ENCODE measurements around the gene CCNB2.
A peak's percentile ranks its signal among the peaks of the same experiment; 100 is the strongest.
"Not testable (repeated sequence)": the region's sequence is repeated elsewhere in the genome, so short reads cannot be mapped to it uniquely, and the experiment has no call there.

Gene CCNB2

GRCh38 chr15:59104912-59105732 lies at the start of gene CCNB2:
CCNB2 (plus strand) TSS chr15:59105146; CDS start chr15:59105269, 123 bp downstream.
- FAIRE-seq, result peak; percentile 87
- peak; percentile 86 for DNase-seq (ENCODE audit: low spot score)

GRCh38 chr15:59059076-59059597 lies 45.8 kb upstream of the CCNB2 start:
- DNase-seq (ENCODE audit: low spot score) (no peak), FAIRE-seq (no peak)

DNA sequence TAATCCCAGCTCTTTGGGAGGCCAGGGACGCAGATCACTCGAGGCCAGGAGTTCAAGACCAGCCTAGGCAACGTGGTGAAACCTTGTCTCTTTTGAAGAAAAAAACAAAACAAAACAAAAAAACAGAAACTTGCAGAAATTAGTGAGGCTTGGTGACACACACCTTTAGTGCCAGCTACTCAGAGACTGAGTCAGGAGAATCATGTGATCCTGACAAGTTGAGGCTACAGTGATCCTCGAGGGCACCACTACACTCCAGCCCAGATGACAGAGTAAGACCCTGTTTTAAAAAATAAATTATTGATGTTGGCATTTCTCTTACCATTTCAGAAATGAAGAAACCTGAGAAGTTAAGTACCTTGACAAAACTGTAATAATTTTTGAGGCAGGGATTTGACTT lies 44.6 kb upstream of the CCNB2 start:
- DNase-seq (ENCODE audit: low spot score), result no peak
- no peak for FAIRE-seq

DNA sequence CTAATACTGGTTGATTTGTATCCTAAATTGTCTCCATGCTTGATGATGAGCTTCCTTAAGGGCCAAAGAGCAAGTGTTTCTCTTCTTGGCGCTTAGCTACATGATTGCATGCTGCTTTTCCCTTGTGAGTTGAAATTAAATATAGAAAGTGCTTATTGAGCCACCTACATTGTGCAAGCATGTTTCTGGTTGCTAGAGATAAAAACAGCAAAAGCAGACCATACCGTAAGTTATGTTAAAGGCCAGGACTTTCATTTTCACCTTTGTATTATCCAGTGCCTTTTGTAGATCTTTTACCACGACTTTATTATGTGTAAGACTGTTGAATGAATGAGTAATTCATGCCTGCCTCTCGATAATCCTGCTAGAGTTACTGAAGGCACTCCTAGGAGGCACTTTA lies 41.9 kb upstream of the CCNB2 start:
- no peak for FAIRE-seq
- no peak for DNase-seq (ENCODE audit: low spot score)

GRCh38 chr15:59069430-59069829 lies 35.5 kb upstream of the CCNB2 start:
- FAIRE-seq (no peak), DNase-seq (ENCODE audit: low spot score) (no peak)

GRCh38 chr15:59074607-59075006 lies 30.3 kb upstream of the CCNB2 start:
- DNase-seq (ENCODE audit: low spot score) (no peak), FAIRE-seq (no peak)

DNA sequence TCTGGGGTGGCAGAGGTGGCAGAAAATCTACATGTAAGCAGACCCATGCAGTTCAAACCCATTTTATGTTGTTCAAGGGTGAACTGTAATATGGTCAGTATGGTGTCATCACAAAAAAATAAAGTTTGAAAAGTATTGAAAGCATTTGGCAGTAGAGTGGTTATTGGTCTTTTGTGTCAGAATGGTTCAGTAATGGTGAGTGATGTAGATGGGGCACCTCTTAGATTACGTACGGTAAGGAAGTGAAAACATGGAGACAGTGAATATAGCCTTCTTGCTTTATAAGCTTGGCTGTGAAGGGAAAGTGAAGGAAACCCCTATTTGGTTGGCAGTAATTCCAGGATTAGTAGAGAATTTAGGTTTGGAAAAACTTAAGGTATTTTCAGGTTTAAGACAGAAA lies 17.2 kb upstream of the CCNB2 start:
- FAIRE-seq, result no peak

GRCh38 chr15:59094077-59094476 lies 10.9 kb upstream of the CCNB2 start:
- no peak for DNase-seq (ENCODE audit: low spot score)
- no peak for FAIRE-seq

More for the DNA sequence above, 17.2 kb upstream of the CCNB2 start:
- DNase-seq (ENCODE audit: low spot score), result no peak

DNA sequence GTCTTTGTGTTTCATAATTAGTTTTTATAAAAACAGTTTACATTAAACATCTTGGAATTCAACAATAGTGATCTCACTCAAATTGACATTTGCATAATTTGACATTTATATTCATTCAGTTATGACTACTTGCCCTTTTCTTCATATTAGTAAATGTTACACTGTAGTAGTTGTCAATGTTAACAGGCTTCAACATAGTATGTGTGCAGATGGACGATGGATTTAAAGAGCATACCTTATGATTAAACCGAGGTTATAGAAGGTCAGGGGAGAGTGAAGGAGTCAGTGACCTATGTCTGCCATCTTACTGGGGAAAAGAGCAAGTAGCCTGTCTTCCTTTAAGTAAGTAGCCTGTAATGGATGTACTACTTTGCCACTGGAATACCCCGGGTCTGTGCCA lies 8.5 kb upstream of the CCNB2 start:
- DNase-seq (ENCODE audit: low spot score) (no peak), FAIRE-seq (no peak)

DNA sequence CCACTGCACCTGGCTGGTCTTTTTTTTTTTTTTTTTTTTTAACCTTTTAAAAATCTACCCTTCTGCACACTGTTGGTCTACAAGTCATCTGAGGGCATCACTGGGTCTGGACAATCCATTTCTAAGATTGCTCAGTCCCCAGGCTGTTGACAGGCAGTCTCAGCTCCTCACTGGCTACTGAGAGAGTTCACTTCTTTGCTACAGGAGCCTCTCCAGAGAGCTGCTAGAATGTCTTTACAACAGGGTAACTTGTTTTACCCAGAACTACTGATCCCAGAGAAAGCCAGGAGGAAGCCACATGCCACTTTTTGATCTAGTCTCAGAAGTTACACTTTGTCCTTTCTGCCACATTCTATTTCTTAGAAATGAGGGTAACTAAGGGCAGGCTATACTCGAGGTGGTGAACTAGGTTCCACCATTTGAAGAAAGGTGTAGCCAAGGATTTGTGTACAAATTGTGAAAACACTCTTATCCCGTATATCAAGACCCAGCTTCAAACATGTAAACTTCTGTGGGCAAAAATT lies 5.7 kb upstream of the CCNB2 start:
- FAIRE-seq, result no peak
- DNase-seq (ENCODE audit: low spot score), result no peak

- no peak for FAIRE-seq
- DNase-seq (ENCODE audit: low spot score), result no peak
Measured at GRCh38 chr15:59104602-59104911, 389 bp upstream of the CCNB2 start.

- no peak for DNase-seq (ENCODE audit: low spot score)
- FAIRE-seq, result no peak
Measured at GRCh38 chr15:59105854-59106253, 908 bp downstream of the CCNB2 start.

DNA sequence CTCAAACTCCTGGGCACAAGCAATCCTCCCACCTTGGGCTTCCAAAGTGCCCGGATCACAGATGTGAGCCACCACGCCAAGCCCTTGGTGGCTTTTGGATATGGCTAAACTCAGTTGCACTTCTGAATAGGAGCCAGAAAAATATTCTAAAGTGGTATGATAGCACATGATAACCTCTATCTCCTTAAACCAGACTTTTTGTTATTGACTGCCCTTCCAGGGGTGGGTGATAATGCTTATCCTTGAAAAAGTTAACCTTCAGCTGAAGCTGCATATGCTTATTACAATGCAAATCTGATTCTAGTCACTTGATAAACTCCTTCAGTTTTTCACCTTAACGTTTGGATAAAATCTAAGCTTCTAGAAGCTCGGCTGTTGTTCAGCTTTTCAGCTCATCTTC lies 6.3 kb downstream of the CCNB2 start:
- DNase-seq (ENCODE audit: low spot score) (no peak), FAIRE-seq (no peak)

- no peak for FAIRE-seq
- no peak for DNase-seq (ENCODE audit: low spot score)
Measured at GRCh38 chr15:59115047-59115446, 10.1 kb downstream of the CCNB2 start.

- FAIRE-seq, result no peak
- no peak for DNase-seq (ENCODE audit: low spot score)
Measured at GRCh38 chr15:59116141-59116540, 11.2 kb downstream of the CCNB2 start.

DNA sequence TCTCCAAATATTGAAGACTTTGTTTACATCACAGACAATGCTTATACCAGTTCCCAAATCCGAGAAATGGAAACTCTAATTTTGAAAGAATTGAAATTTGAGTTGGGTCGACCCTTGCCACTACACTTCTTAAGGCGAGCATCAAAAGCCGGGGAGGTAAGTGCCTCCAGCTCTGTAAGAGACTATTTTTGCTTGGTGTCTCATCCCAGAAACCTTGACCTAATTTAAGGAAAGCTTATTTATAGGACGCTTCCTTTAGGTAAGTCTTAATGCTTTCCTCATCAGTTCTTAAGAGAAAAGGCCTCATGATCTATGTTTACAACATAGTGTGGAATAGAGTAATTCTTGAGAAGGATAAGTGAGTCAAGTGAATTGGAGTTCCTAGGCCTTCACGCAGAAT lies 11.8 kb downstream of the CCNB2 start:
- FAIRE-seq (no peak), DNase-seq (ENCODE audit: low spot score) (no peak)

- FAIRE-seq (no peak), DNase-seq (ENCODE audit: low spot score) (no peak)
Measured at GRCh38 chr15:59119625-59120024, 14.7 kb downstream of the CCNB2 start.

GRCh38 chr15:59120937-59121336 lies 16.0 kb downstream of the CCNB2 start:
- no peak for DNase-seq (ENCODE audit: low spot score)
- FAIRE-seq, result no peak

GRCh38 chr15:59124261-59124660 lies 19.3 kb downstream of the CCNB2 start:
- DNase-seq (ENCODE audit: low spot score) (no peak), FAIRE-seq (no peak)

GRCh38 chr15:59125683-59126082 lies 20.7 kb downstream of the CCNB2 start:
- FAIRE-seq; DNase-seq (ENCODE audit: low spot score): not testable (repeated sequence)

DNA sequence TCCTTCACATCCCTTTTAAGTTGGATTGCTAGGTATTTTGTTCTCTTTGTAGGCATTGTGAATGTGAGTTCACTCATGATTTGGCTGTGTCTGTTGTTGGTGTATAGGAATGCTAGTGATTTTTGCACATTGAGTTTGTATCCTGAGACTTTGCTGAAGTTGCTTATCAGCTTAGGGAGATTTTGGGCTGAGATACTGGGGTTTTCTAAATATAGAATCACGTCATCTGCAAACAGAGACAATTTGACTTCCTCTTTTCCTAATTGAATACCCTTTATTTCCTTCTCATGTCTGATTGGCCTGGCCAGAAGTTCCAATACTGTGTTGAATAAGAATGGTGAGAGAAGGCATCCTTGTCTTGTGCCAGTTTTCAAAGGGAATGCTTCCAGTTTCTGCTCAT lies 22.3 kb downstream of the CCNB2 start:
- FAIRE-seq; DNase-seq (ENCODE audit: low spot score): not testable (repeated sequence)

DNA sequence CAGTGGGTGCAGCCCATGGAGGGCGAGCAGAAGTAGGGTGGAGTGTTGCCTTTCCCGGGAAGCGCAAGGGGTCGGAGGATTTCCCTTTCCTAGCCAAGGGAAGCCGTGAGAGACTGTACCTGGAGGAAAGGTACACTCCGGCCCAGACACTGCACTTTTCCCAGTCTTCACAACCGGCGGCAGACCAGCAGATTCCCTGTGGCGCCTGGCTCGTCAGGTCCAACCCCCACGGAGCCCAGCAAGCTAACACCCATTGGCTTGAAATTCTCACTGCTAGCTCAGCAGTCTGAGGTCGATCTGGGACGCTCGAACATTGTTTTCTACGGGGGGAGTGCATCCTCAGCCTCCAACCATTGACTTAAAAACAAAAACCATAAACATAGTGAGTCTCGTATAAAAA lies 26.5 kb downstream of the CCNB2 start:
- FAIRE-seq, result no peak

DNA sequence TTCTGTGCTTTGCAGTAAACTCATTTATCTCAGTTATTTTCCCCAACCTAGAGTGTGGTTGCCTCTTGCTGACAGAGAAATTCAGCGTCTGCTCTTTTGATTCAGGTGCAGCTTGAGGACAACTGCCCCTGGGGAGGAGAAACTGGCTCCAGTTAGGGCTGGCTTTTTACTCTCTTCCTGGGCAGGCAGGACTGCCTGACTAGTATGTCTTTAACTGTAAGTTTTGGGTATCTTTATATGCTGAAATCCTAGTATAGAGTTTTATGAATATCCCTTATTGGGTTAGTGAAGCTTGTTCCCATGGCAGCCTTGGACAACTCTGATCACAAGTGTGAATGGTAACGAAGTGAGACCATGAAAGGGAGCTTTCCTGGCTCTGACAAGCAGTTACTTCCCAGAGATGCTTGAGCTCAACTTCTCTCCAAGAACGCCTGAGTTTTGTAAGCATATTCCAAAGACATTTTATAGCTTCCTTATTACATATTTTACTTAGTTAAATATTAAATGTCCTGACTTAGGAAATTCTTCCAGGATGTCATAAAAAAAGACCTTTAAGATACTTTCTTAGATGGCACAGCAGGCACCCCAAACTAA lies 27.1 kb downstream of the CCNB2 start:
- no peak for DNase-seq (ENCODE audit: low spot score)
- no peak for FAIRE-seq

More for the DNA sequence above, 26.5 kb downstream of the CCNB2 start:
- DNase-seq (ENCODE audit: low spot score), result no peak
